Measurements from ENCODE around the gene LSAMP.

Gene LSAMP

DNA sequence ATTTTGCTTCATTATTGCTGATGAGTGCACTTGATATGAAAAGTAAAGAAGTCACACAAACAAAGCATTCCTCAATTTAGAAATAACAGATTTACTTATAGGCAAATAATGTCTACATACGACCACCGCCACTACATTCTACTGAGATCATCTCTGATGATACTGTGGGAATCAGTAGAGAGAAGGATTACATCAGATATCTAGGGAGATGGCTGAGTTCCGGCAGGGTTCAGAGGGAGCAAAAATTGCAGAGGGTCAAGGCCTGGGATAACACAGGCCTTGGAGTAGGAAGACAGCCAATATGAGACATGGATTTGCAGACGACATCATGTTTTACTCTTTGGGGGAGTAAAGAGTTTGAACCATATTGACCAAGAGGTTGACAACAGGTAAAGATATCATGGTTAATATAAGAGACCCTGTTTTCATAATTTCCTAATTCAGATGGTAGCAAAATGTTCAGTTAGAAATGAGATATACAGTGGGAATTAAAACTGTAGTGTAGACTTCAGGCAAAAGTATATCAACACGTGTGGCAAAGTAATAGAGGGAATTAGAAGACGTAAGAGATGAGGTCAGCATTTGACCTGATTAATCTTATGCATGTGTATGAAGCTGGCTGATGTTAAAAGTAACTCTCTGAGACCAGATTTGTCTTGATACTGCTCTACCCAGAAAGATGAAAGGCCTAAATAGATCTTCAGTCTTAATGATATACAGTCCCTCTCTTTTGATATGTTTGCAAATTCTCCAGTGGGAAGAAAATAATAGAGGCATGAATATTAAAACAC lies 15.6 kb downstream of the LSAMP start:
- Histone ChIP-seq H3K4me2 (ENCODE audit: low read depth, low read length, poor library complexity, severe bottlenecking) (no peak overlapping the region), H2AFZ (ENCODE audit: low read depth, low read length, severe bottlenecking) (no peak overlapping the region), H3K79me2 (ENCODE audit: insufficient read depth, low read length) (no peaks in the 10 kb centered on the region), H4K20me1 (ENCODE audit: low read depth, low read length) (no peaks in the 10 kb centered on the region), H3K9me3 (ENCODE audit: insufficient read depth, low read length) (no peaks in the 10 kb centered on the region), H3K9me2 (replicated peaks; ENCODE audit: insufficient read depth, low read length) (no peaks in the 10 kb centered on the region), H3K27ac (ENCODE audit: low read depth, low read length) (no peak overlapping the region), H3K4me3 (ENCODE audit: insufficient read depth, low read length, poor library complexity, severe bottlenecking) (no peak overlapping the region), H3K9ac (ENCODE audit: low read length) (no peak overlapping the region), H3K27me3 (ENCODE audit: low read length) (no peaks in the 10 kb centered on the region), H3F3A (ENCODE audit: insufficient read depth) (no peaks in the 10 kb centered on the region), H3K36me3 (ENCODE audit: low read length) (no peaks in the 10 kb centered on the region)
- TF ChIP-seq, protein P1, sequence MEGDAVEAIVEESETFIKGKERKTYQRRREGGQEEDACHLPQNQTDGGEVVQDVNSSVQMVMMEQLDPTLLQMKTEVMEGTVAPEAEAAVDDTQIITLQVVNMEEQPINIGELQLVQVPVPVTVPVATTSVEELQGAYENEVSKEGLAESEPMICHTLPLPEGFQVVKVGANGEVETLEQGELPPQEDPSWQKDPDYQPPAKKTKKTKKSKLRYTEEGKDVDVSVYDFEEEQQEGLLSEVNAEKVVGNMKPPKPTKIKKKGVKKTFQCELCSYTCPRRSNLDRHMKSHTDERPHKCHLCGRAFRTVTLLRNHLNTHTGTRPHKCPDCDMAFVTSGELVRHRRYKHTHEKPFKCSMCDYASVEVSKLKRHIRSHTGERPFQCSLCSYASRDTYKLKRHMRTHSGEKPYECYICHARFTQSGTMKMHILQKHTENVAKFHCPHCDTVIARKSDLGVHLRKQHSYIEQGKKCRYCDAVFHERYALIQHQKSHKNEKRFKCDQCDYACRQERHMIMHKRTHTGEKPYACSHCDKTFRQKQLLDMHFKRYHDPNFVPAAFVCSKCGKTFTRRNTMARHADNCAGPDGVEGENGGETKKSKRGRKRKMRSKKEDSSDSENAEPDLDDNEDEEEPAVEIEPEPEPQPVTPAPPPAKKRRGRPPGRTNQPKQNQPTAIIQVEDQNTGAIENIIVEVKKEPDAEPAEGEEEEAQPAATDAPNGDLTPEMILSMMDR (IDR thresholded peaks at IDR 0.05; ENCODE audit: insufficient read depth, low read length, poor library complexity, severe bottlenecking) = no peak

DNA sequence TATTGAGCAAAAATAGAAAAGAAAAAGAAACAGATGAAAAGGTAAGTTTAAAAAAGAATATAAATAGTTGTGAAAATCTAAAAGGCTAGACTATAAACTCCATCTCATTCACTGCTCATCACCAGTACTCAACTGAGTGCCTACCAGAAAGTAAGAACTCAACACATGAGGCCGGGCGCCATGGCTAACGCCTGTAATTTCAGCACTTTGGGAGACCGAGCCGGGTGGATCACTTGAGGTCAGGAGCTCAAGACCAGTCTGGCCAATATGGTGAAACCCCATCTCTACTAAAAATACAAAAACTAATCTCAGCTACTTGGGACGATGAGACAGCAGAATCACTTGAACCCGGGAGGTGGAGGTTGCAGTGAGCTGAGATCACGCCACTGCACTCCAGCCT lies 19.3 kb downstream of the LSAMP start:
- no peak overlapping the region for H2AFZ ChIP-seq (ENCODE audit: low read depth, low read length, severe bottlenecking)
- no peaks in the 10 kb centered on the region for H3K27me3 ChIP-seq (ENCODE audit: low read length)
- H3K79me2 ChIP-seq (ENCODE audit: insufficient read depth, low read length) = no peaks in the 10 kb centered on the region
- H3F3A ChIP-seq (ENCODE audit: insufficient read depth) = no peaks in the 10 kb centered on the region
- no peak overlapping the region for H3K27ac ChIP-seq (ENCODE audit: low read depth, low read length)
- no peak overlapping the region for H3K4me2 ChIP-seq (ENCODE audit: low read depth, low read length, poor library complexity, severe bottlenecking)
- H3K9me3 ChIP-seq (ENCODE audit: insufficient read depth, low read length) = no peaks in the 10 kb centered on the region
- H3K4me3 ChIP-seq (ENCODE audit: insufficient read depth, low read length, poor library complexity, severe bottlenecking) = no peak overlapping the region
- no peaks in the 10 kb centered on the region for H3K9me2 ChIP-seq (replicated peaks; ENCODE audit: insufficient read depth, low read length)
- TF ChIP-seq EZH2phosphoT487 (conservative IDR thresholded peaks at IDR 0.05; ENCODE audit: low read length) = no peak
- TF ChIP-seq, protein P1 (IDR thresholded peaks at IDR 0.05; ENCODE audit: insufficient read depth, low read length, poor library complexity, severe bottlenecking) = no peak
- H4K20me1 ChIP-seq (ENCODE audit: low read depth, low read length) = no peaks in the 10 kb centered on the region
- H3K36me3 ChIP-seq (ENCODE audit: low read length) = no peaks in the 10 kb centered on the region
- H3K9ac ChIP-seq (ENCODE audit: low read length) = no peak overlapping the region

DNA sequence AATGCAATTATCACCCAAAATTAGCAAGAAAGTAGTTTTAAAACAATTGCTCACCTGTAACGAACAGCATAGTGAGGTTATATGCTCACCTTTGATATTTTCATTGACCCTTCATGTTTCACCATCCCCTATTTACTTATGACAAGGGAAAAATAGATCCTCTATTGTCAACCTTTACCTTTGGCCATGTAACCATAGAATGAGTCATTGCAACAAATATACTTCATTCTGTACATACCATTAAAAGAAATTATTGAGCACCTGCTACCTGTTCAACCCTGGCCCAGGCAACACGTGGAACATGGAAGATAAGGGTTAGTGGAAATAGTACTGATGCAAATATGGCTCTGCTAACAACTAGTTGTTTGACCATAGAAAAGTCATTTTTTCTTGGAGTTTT lies 20.2 kb downstream of the LSAMP start:
- Histone ChIP-seq H3K36me3 (ENCODE audit: low read length) (no peaks in the 10 kb centered on the region), H4K20me1 (ENCODE audit: low read depth, low read length) (no peaks in the 10 kb centered on the region), H3K79me2 (ENCODE audit: insufficient read depth, low read length) (no peaks in the 10 kb centered on the region), H3K27me3 (ENCODE audit: low read length) (no peaks in the 10 kb centered on the region), H3K4me2 (ENCODE audit: low read depth, low read length, poor library complexity, severe bottlenecking) (no peak overlapping the region), H3F3A (ENCODE audit: insufficient read depth) (no peaks in the 10 kb centered on the region), H3K9me3 (ENCODE audit: insufficient read depth, low read length) (no peaks in the 10 kb centered on the region), H3K4me3 (ENCODE audit: insufficient read depth, low read length, poor library complexity, severe bottlenecking) (no peak overlapping the region), H3K27ac (ENCODE audit: low read depth, low read length) (no peak overlapping the region), H3K9me2 (replicated peaks; ENCODE audit: insufficient read depth, low read length) (no peaks in the 10 kb centered on the region), H3K9ac (ENCODE audit: low read length) (no peak overlapping the region), H2AFZ (ENCODE audit: low read depth, low read length, severe bottlenecking) (no peak overlapping the region)
- TF ChIP-seq, protein P1 (IDR thresholded peaks at IDR 0.05; ENCODE audit: insufficient read depth, low read length, poor library complexity, severe bottlenecking) = no peak
- no peak for TF ChIP-seq EZH2phosphoT487 (conservative IDR thresholded peaks at IDR 0.05; ENCODE audit: low read length)
